ENCODE results near the gene PRPF38A.
"Not testable (repeated sequence)": the region's sequence is repeated elsewhere in the genome, so short reads cannot be mapped to it uniquely, and the experiment has no call there.

PRPF38A gene

GRCh38 chr1:52365746-52366516 is 38.5 kb upstream of the PRPF38A start, which contains the start of gene CC2D1B:
CC2D1B (minus strand) TSS chr1:52366205; CDS start chr1:52364620, 1,585 bp downstream.
- H3K27ac Mint-ChIP-seq = peak within 1 kb of the TSS; percentile 96 to 98
- no peaks in the 10 kb centered on the region for H3K27me3 Mint-ChIP-seq
- H3K4me1 Mint-ChIP-seq (ENCODE audit: low read depth in 2 of 2) = peaks cover 31 to 32% of the 10 kb centered on the region in 2 donors
- H3K36me3 Mint-ChIP-seq (ENCODE audit: insufficient read depth) = peaks cover 43% of the 10 kb centered on the region
- no peaks in the 10 kb centered on the region for H3K9me3 Mint-ChIP-seq
- ATAC-seq (replicated peaks) (peak; percentile 88), DNase-seq (peak; percentile 99 to 100 (median 99))
- H3K4me3 Mint-ChIP-seq = peak within 1 kb of the TSS; percentile 95 to 97

- H3K27me3 Mint-ChIP-seq = no peaks in the 10 kb centered on the region
- no peaks in the 10 kb centered on the region for H3K9me3 Mint-ChIP-seq
- peak overlapping the region; percentile 96 to 98 for H3K27ac Mint-ChIP-seq
- H3K4me3 Mint-ChIP-seq = peak overlapping the region; percentile 95 to 97
- no peak for DNase-seq
- H3K4me1 Mint-ChIP-seq (ENCODE audit: low read depth in 2 of 2) = peaks cover 30 to 32% of the 10 kb centered on the region in 2 donors
- ATAC-seq (replicated peaks) = no peak
- H3K36me3 Mint-ChIP-seq (ENCODE audit: insufficient read depth) = peaks cover 41% of the 10 kb centered on the region
Measured at GRCh38 chr1:52366517-52366827, 37.9 kb upstream of the PRPF38A start.

DNA sequence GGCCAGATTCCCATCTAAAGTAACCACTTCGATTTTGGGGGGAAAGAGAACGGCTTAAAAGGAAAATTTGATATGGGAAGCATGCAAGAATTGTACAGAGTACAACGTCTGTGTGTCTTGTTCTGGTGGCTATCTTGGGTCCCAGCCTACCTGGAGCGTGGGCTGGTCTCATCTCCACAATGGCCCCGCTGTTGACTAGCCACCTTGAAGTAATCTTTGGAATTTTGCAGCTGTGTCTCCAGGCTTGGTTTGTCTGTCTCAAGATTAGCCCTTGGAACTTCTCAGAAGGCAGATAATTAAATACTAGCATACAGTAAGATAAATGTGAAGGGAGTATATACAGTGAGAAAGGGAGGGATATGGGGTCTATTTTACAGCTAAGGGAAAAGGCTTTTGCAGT is 37.1 kb upstream of the PRPF38A start:
- DNase-seq (no peak), ATAC-seq (replicated peaks) (no peak)
- peak overlapping the region in 1 of 2 donors; percentile 97 for H3K4me3 Mint-ChIP-seq
- peak overlapping the region in 1 of 2 donors; percentile 38 for H3K27ac Mint-ChIP-seq
- peaks cover 22 to 26% of the 10 kb centered on the region in 2 donors for H3K4me1 Mint-ChIP-seq (ENCODE audit: low read depth in 2 of 2)
- H3K36me3 Mint-ChIP-seq (ENCODE audit: insufficient read depth) = peaks cover 35% of the 10 kb centered on the region
- no peaks in the 10 kb centered on the region for H3K27me3 Mint-ChIP-seq
- no peaks in the 10 kb centered on the region for H3K9me3 Mint-ChIP-seq

- ATAC-seq (replicated peaks) (no peak), DNase-seq (peak; percentile 30 to 36 (median 33))
- Mint-ChIP-seq H3K9me3 (no peaks in the 10 kb centered on the region), H3K36me3 (ENCODE audit: insufficient read depth) (peaks cover 27% of the 10 kb centered on the region), H3K27ac (no peak overlapping the region), H3K4me3 (peak overlapping the region; percentile 11 to 60), H3K4me1 (ENCODE audit: low read depth in 2 of 2) (peaks cover 20 to 26% of the 10 kb centered on the region in 2 donors), H3K27me3 (no peaks in the 10 kb centered on the region)
Measured at GRCh38 chr1:52368383-52369172, 35.8 kb upstream of the PRPF38A start.

DNA sequence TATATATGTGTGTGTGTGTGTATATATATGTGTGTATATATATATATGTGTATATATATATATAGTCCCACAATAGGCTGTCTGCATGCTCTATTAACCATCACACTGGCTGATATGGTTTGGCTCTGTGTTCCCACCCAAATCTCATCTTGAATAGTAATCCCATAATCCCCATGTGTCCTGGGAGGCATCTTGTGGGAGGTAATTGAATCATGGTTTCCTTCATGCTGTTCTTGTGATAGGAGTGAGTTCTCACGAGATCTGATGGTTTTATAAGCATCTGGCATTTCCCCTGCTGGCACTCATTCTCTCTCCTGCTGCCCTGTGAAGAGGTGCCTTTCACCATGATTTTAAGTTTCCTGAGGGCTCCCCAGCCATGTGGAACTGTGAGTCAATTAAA is 34.6 kb upstream of the PRPF38A start:
- Mint-ChIP-seq H3K4me1 (ENCODE audit: low read depth in 2 of 2) (peaks cover 13 to 15% of the 10 kb centered on the region in 2 donors), H3K36me3 (ENCODE audit: insufficient read depth) (peaks cover 14% of the 10 kb centered on the region)
- not testable (repeated sequence) for H3K27me3 Mint-ChIP-seq; H3K9me3 Mint-ChIP-seq; DNase-seq; ATAC-seq (replicated peaks); H3K27ac Mint-ChIP-seq; H3K4me3 Mint-ChIP-seq

DNA sequence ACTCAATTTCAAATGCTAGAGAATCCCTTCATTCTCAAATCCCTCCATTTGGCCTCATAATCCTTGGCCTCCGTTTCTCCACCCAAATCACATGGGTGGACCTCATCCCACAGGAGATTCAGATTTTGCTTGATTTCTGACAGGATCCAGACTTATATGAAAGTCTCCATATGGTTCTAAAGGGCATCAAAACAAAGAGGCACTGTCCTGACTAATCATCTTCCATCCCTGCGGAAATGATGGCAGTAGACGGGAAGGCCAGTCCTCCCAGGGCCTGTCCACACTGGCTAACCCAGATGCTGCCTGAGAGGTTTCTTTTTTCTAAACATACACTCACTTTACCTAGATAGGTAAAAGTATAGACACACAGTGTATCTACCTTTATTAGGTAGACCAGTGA is 19.0 kb upstream of the PRPF38A start:
- Mint-ChIP-seq H3K9me3 (no peaks in the 10 kb centered on the region), H3K27me3 (no peaks in the 10 kb centered on the region), H3K36me3 (ENCODE audit: insufficient read depth) (no peaks in the 10 kb centered on the region), H3K4me3 (no peak overlapping the region), H3K27ac (no peak overlapping the region), H3K4me1 (ENCODE audit: low read depth in 2 of 2) (no peaks in the 10 kb centered on the region)
- ATAC-seq (replicated peaks) = no peak
- no peak for DNase-seq

DNA sequence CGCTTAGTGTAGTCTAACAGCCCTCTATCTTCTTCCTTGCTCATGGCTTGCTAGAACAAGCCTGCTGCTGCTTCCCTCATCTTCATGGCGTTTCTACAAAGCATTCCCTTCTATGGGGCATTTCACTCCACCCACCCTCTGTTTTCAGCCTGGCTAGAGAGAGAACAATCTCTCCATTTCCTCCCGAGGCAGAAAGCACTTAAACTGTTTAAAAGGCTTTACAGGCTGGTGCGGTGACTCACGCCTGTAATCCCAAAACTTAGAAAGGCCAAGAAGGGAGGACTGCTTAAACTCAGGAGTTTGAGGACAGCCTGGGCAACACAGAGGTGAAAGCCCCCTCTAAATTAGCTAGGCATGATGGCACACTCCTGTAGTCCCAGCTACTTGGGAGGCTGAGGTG is 17.9 kb upstream of the PRPF38A start:
- DNase-seq (no peak), ATAC-seq (replicated peaks) (no peak)
- Mint-ChIP-seq H3K4me3 (no peak overlapping the region), H3K27ac (no peak overlapping the region), H3K36me3 (ENCODE audit: insufficient read depth) (no peaks in the 10 kb centered on the region), H3K27me3 (no peaks in the 10 kb centered on the region), H3K9me3 (no peaks in the 10 kb centered on the region), H3K4me1 (ENCODE audit: low read depth in 2 of 2) (no peaks in the 10 kb centered on the region)

GRCh38 chr1:52393174-52393573 is 11.2 kb upstream of the PRPF38A start:
- Mint-ChIP-seq H3K27ac (no peak overlapping the region), H3K9me3 (no peaks in the 10 kb centered on the region), H3K27me3 (no peaks in the 10 kb centered on the region), H3K4me3 (no peak overlapping the region), H3K4me1 (ENCODE audit: low read depth in 2 of 2) (no peaks in the 10 kb centered on the region), H3K36me3 (ENCODE audit: insufficient read depth) (no peaks in the 10 kb centered on the region)
- ATAC-seq (replicated peaks) (no peak), DNase-seq (no peak)

GRCh38 chr1:52399629-52400028 is 4.8 kb upstream of the PRPF38A start:
- Mint-ChIP-seq H3K36me3 (ENCODE audit: insufficient read depth) (peaks cover 17% of the 10 kb centered on the region), H3K27me3 (no peaks in the 10 kb centered on the region)
- no peak for ATAC-seq (replicated peaks)

GRCh38 chr1:52400131-52400530 is 4.3 kb upstream of the PRPF38A start:
- peaks cover 11 to 16% of the 10 kb centered on the region in 2 donors for H3K4me1 Mint-ChIP-seq (ENCODE audit: low read depth in 2 of 2)
- no peaks in the 10 kb centered on the region for H3K9me3 Mint-ChIP-seq
- H3K27me3 Mint-ChIP-seq = no peaks in the 10 kb centered on the region
- no peak for ATAC-seq (replicated peaks)
- no peak overlapping the region for H3K4me3 Mint-ChIP-seq
- peaks cover 18% of the 10 kb centered on the region for H3K36me3 Mint-ChIP-seq (ENCODE audit: insufficient read depth)
- no peak overlapping the region for H3K27ac Mint-ChIP-seq
- DNase-seq = no peak

More at GRCh38 chr1:52399629-52400028, 4.8 kb upstream of the PRPF38A start:
- H3K9me3 Mint-ChIP-seq = no peaks in the 10 kb centered on the region
- no peak overlapping the region for H3K27ac Mint-ChIP-seq
- H3K4me3 Mint-ChIP-seq = no peak overlapping the region
- H3K4me1 Mint-ChIP-seq (ENCODE audit: low read depth in 2 of 2) = peaks cover 6 to 13% of the 10 kb centered on the region in 2 donors
- no peak for DNase-seq

- no peaks in the 10 kb centered on the region for H3K27me3 Mint-ChIP-seq
- no peaks in the 10 kb centered on the region for H3K9me3 Mint-ChIP-seq
- H3K36me3 Mint-ChIP-seq (ENCODE audit: insufficient read depth) = peaks cover 28% of the 10 kb centered on the region
- peaks cover 26% of the 10 kb centered on the region in 2 donors for H3K4me1 Mint-ChIP-seq (ENCODE audit: low read depth in 2 of 2)
- ATAC-seq (replicated peaks) (no peak), DNase-seq (no peak)
- H3K4me3 Mint-ChIP-seq = peak overlapping the region; percentile 98 to 100
- peak overlapping the region in 1 of 2 donors; percentile 98 for H3K27ac Mint-ChIP-seq
Measured at GRCh38 chr1:52402860-52403240, 1.6 kb upstream of the PRPF38A start.

DNA sequence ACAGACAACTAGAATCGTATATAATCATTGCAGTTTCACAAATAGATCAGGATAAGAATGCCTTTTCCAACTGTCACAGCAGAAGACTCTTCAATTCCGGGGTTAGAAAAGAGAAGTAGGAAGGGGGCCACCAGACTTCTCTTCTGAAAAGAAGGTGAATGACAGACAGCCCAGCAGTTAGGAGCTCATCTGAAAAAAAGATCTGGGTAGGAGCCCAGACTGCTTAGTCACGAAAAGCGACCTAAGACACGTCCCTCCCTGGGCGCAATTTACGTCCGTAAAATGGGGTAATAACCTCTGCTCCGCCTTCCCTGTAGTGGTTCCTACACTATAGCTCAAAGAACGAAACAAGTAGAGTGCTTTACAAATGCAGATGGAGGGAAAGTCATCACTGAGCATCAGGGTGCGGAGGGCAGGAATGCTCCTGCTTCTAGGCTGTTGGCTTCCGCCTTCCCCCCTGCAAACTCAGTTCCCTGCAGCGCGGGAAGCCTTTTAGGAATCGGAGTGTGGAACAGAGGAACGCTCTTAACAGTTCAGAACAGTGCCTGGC is 761 bp upstream of the PRPF38A start:
- H3K36me3 Mint-ChIP-seq (ENCODE audit: insufficient read depth) = peaks cover 34% of the 10 kb centered on the region
- no peaks in the 10 kb centered on the region for H3K27me3 Mint-ChIP-seq
- ATAC-seq (replicated peaks) = peak; percentile 60
- H3K27ac Mint-ChIP-seq = peak overlapping the region; percentile 98
- H3K4me3 Mint-ChIP-seq = peak overlapping the region; percentile 98 to 100
- no peaks in the 10 kb centered on the region for H3K9me3 Mint-ChIP-seq
- H3K4me1 Mint-ChIP-seq (ENCODE audit: low read depth in 2 of 2) = peaks cover 26 to 27% of the 10 kb centered on the region in 2 donors
- DNase-seq = peak; percentile 49 to 62 (median 50)

DNA sequence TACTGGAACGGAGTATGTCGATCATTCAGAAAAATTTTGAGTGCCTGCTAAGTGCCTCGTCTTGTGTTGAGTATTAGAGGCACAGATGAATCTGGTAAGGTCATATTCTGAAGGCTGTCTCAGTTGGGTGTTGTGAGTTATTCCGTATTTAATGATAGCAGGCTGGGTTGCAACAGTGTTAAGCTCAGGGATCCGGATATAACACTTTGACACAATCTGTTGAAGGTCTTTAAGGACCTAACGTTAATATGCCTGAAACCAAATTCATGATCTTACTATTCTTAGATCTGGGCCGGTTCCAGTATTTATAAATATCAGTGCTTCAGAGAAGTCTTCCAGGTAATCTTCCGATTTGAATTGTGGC is 555 bp downstream of the PRPF38A start:
- Mint-ChIP-seq H3K4me3 (peak overlapping the region; percentile 98 to 100), H3K9me3 (no peaks in the 10 kb centered on the region), H3K36me3 (ENCODE audit: insufficient read depth) (peaks cover 45% of the 10 kb centered on the region), H3K27ac (peak overlapping the region; percentile 98), H3K27me3 (no peaks in the 10 kb centered on the region), H3K4me1 (ENCODE audit: low read depth in 2 of 2) (peaks cover 26 to 30% of the 10 kb centered on the region in 2 donors)
- DNase-seq = no peak
- no peak for ATAC-seq (replicated peaks)
